Activated CD8-positive, alpha-beta memory T cell treated with anti-CD3 and anti-CD28 coated beads, Interleukin-2, amount 50 U/mL, for 24 hours (primary cell): Measurements from ENCODE around the gene ZNF197.
"Not testable (repeated sequence)": the region's sequence is repeated elsewhere in the genome, so short reads cannot be mapped to it uniquely, and the experiment has no call there.

Experiments
- DNase-seq: peaks from one replicate; pipeline ENCODE4 v3.0.0-alpha.2; 2020; ENCODE audit errors: extremely low read depth

ZNF197 gene

GRCh38 chr3:44661189-44661588 lies 36.4 kb downstream of the ZNF197 start:
- no peak for DNase-seq

- DNase-seq, result no peak
Measured at GRCh38 chr3:44665173-44665572, 40.3 kb downstream of the ZNF197 start.

DNA sequence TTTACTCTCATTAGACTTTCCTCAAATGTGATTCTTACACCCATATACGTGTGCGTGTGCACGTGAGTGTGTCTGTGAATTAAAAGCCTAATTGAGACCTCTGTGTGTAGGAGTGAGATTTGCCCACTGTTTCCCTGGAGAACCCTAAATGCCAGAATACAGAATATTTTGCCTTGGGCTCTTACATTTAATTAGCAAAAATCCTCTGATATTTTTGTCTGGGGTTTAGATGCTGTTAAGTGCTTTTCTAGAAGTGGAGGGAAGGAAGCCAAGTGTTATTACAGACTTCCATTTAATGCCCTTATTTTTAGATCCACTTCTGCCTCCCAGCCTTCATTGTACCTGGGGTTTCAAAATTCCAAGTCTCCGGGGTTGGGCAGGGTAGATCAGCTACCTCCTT lies 41.5 kb downstream of the ZNF197 start:
- no peak for DNase-seq

DNA sequence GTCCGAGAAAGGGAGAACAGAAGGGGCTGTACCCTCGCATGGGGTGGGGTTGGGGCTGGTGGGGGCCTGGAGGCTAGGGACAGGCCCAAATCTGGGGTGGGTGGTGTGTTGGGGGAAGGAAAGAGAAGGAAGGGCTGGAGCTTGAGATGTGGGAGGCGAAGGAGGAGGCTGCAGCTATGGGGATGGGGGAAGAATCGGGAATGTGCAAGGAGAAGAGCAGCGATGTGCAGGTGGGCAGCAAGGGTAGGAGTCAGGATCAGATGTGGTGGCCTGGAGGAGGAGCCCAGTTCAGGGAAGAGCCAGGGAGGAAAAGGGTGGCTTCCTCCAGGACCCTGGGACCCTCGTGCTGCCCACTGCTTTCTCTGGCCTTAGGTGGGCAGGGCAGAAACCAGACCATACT lies 44.9 kb downstream of the ZNF197 start:
- DNase-seq, result no peak

GRCh38 chr3:44673466-44673865 lies 48.6 kb downstream of the ZNF197 start:
- DNase-seq, result not testable (repeated sequence)

GRCh38 chr3:44674211-44674610 lies 49.4 kb downstream of the ZNF197 start:
- DNase-seq, result no peak

GRCh38 chr3:44678480-44679116 lies 53.8 kb downstream of the ZNF197 start:
- DNase-seq, result no peak

DNA sequence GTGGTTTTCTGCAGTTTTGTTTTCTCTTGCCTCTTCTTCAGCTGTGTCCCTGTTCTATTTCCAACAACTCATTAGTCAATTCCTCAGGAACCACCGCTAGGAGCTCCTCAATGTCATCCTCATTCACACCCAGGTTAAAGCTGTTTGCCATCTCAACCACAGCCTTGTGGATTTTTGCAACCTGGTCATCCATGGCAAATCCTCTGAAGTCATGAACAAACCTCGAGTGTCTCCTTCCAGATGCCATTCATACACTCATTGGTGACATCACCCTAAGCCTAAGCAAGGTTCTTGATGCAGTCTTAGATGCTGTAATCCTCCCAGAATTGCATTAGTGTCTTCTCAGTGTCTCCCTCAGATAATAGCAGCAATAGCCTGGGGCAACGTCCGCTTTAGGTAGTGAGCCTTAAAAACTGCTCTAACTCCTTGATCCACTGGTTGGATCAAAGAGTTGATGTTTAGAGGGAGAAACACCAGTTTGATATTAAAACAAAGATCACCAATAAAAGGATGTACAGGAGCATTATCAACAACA lies 56.2 kb downstream of the ZNF197 start:
- no peak for DNase-seq

DNA sequence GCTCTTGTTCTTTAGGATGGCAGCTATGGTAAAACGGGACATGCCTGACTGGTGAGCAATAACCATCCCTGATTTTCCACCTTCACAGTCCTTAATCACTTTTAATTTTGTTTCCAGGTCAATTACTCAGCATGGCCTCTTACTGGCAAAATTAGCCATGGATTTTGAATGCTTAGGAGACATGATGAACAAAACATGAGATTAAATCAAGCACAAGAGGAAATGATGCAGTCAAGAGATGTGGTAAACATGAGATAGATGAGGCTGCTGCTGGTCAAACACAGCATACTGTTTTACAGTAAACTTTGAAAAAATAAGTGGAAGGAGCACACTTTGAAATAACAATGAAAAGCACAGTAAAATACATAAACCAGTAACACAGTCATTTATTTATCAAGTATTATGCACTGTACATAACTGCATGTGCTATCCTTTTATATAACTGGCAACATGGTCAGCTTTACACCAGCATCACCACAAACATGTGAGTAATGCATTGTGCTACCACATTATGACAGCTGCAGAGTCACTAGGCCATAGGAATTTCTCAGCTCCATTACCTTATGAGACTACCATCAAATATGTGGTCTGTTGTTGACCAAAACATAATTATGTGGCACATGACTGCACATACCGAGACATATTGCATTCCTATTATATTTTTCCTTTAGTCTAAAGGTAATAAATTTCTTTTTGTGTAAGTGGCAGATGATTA lies 57.5 kb downstream of the ZNF197 start:
- DNase-seq, result no peak

- DNase-seq, result peak; percentile 18
Measured at GRCh38 chr3:44685128-44685800, 60.4 kb downstream of the ZNF197 start.

DNA sequence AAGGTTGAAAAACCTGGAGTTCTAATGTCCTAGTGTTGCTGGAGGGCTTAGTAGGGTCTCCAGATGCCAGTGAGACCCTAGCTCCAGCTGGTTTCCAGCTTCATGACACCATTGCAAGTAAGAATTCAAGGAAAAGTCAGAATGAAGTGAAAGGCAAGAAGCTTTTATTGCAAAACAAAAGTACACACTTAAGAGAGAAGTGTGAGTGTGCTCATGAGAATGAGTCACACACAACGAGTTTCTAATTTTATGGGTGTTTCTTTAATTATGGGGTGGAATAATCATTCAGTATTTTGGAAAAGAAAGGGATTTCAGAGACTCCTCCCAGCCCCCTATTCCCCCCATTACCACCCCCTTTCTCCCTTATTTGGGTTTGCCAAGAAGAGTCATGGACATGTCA lies 63.1 kb downstream of the ZNF197 start:
- DNase-seq, result no peak
